ENCODE measurements around the gene ARMH3.
"Not testable (repeated sequence)": the region's sequence is repeated elsewhere in the genome, so short reads cannot be mapped to it uniquely, and the experiment has no call there.

DNA sequence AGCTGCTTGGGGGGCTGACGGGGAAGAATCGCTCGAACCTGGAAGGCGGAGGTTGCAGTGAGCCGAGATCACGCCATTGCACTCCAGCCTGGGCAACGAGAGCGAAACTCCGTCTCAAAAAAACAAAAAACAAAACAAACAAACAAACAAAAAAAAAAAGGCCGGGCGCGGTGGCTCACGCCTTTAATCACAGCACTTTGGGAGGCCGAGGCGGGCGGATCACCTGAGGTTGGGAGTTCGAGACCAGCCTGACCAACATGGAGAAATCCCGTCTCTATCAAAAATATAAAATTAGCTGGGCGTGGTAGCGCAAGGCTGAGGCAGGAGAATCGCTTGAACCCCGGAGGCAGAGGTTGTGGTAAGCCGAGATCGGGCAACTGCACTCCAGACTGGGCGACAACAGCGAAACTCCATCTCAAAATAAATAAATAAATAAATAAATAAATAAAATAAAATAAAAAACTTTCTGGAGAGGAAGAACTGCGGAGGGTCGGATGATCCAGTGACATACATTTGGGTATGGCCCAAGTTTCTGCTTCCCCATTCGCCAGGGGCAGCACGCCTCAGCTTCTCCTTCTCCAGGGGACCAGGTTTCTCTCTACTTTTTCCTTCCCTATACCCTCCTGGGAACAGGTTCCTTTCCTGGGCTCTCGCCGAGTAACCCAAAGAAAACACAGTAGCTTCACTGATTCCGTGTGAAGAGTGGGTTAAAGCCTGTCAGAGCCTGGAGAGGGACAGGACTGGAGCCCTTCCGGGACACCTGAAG, 909 bp downstream of the ARMH3 start:
- TF ChIP-seq CTCF (conservative IDR thresholded peaks at IDR 0.05); ZFX (IDR thresholded peaks at IDR 0.05): not testable (repeated sequence)

Measured in C4-2B (cell line).